ENCODE data around the gene MEIS2. TPM values are rescaled to one million over a fixed set of nuclear protein-coding genes. Genes with fewer than 3 reads are reported as not detected.

The MEIS2 gene
- total RNA-seq, 1 experiment from 2014 or later: 17.5 TPM

- intact Hi-C loops (cut with micrococcal nuclease): loop anchor here (2.0 kb wide), 2 partner anchors 13 to 23 kb away; no protein-coding TSS in a partner anchor
- Histone ChIP-seq H3F3A (ENCODE audit: low read length, unreplicated experiment) (no peaks in the 10 kb centered on the region), H3K79me2 (ENCODE audit: low read length) (no peaks in the 10 kb centered on the region), H4K20me1 (ENCODE audit: low read length) (no peaks in the 10 kb centered on the region), H3K9me3 (ENCODE audit: low read length) (no peaks in the 10 kb centered on the region), H3K36me3 (ENCODE audit: low read depth, low read length) (peaks cover 13% of the 10 kb centered on the region; the same call in 1 of the 2 replicates), H2AFZ (ENCODE audit: low read length) (no peak overlapping the region), H3K9ac (ENCODE audit: low read length) (no peak overlapping the region), H3K9me2 (replicated peaks; ENCODE audit: low read length) (no peaks in the 10 kb centered on the region), H3K27me3 (ENCODE audit: low read length) (no peaks in the 10 kb centered on the region), H3K27ac (ENCODE audit: low read length) (no peak overlapping the region; the same call in 1 of the 2 replicates), H3K4me2 (ENCODE audit: low read length) (no peak overlapping the region), H3K4me3 (ENCODE audit: low read length) (no peak overlapping the region), H3K4me1 (ENCODE audit: insufficient read depth, low read length) (peaks cover 24% of the 10 kb centered on the region)
- BruUV-seq (replicated peaks): no TSS peak
- ChIA-PET POLR2A (ENCODE audit: unreplicated experiment) (no interaction called here), CTCF (no interaction called here)
- no peak for TF ChIP-seq EZH2 (IDR thresholded peaks at IDR 0.05; ENCODE audit: low read length, unreplicated experiment)
- TF ChIP-seq EZH2phosphoT487 (IDR thresholded peaks at IDR 0.05; ENCODE audit: borderline replicate concordance, low read length): no peak
- TF ChIP-seq CTCF (conservative IDR thresholded peaks at IDR 0.05; ENCODE audit: low read depth, low read length): no peak
- ATAC-seq: no peak
- no peak for DNase-seq
Observed at GRCh38 chr15:37081983-37082382, 18.4 kb downstream of the MEIS2 start.

- H3F3A ChIP-seq (ENCODE audit: low read length, unreplicated experiment): no peaks in the 10 kb centered on the region
- peak overlapping the region; percentile 12 for H3K9ac ChIP-seq (ENCODE audit: low read length)
- intact Hi-C loops (cut with micrococcal nuclease): loop anchor here (2.0 kb wide), 2 partner anchors 14 to 22 kb away; no protein-coding TSS in a partner anchor
- no TSS peak for BruUV-seq (replicated peaks)
- H4K20me1 ChIP-seq (ENCODE audit: low read length): no peaks in the 10 kb centered on the region
- H3K27me3 ChIP-seq (ENCODE audit: low read length): no peaks in the 10 kb centered on the region
- peak overlapping the region; percentile 62 for H3K4me2 ChIP-seq (ENCODE audit: low read length)
- CTCF ChIA-PET: interaction anchor here (0.5 kb wide), 1 partner anchor 1561 kb away, joined by 3 read pairs; no protein-coding TSS in a partner anchor
- peak overlapping the region; percentile 68 for H3K27ac ChIP-seq (ENCODE audit: low read length)
- no peaks in the 10 kb centered on the region for H3K9me2 ChIP-seq (replicated peaks; ENCODE audit: low read length)
- DNase-seq: peak; percentile 62
- H3K4me3 ChIP-seq (ENCODE audit: low read length): peak overlapping the region; percentile 10; the same call in 1 of the 2 replicates
- H3K4me1 ChIP-seq (ENCODE audit: insufficient read depth, low read length): peaks cover 35% of the 10 kb centered on the region
- H3K9me3 ChIP-seq (ENCODE audit: low read length): no peaks in the 10 kb centered on the region
- peaks cover 13% of the 10 kb centered on the region; the same call in 1 of the 2 replicates for H3K36me3 ChIP-seq (ENCODE audit: low read depth, low read length)
- peak; percentile 39 for ATAC-seq
- no peaks in the 10 kb centered on the region for H3K79me2 ChIP-seq (ENCODE audit: low read length)
- H2AFZ ChIP-seq (ENCODE audit: low read length): peak overlapping the region; percentile 25; the same call in 1 of the 2 replicates
- TF ChIP-seq EZH2phosphoT487 (IDR thresholded peaks at IDR 0.05; ENCODE audit: borderline replicate concordance, low read length) (no peak), EZH2 (IDR thresholded peaks at IDR 0.05; ENCODE audit: low read length, unreplicated experiment) (no peak), CTCF (conservative IDR thresholded peaks at IDR 0.05; ENCODE audit: low read depth, low read length) (no peak)
- POLR2A ChIA-PET (ENCODE audit: unreplicated experiment): interaction anchor here (0.6 kb wide), 1 partner anchor 14 kb away, joined by 5 read pairs; no protein-coding TSS in a partner anchor
Observed at GRCh38 chr15:37080261-37080921, 20.0 kb downstream of the MEIS2 start.

- no peak for ATAC-seq
- DNase-seq: no peak
- Histone ChIP-seq H3K4me2 (ENCODE audit: low read length) (0 out of 2 replicates have a peak overlapping the region, but pooled peaks have one; percentile 62), H3K27ac (ENCODE audit: low read length) (no peak overlapping the region), H3K4me1 (ENCODE audit: insufficient read depth, low read length) (peaks cover 35% of the 10 kb centered on the region), H3K9me2 (replicated peaks; ENCODE audit: low read length) (no peaks in the 10 kb centered on the region), H4K20me1 (ENCODE audit: low read length) (no peaks in the 10 kb centered on the region), H3K79me2 (ENCODE audit: low read length) (no peaks in the 10 kb centered on the region), H2AFZ (ENCODE audit: low read length) (no peak overlapping the region), H3K9ac (ENCODE audit: low read length) (peak overlapping the region; percentile 12; the same call in 1 of the 2 replicates), H3K4me3 (ENCODE audit: low read length) (no peak overlapping the region), H3K36me3 (ENCODE audit: low read depth, low read length) (peaks cover 13% of the 10 kb centered on the region; the same call in 1 of the 2 replicates), H3K27me3 (ENCODE audit: low read length) (no peaks in the 10 kb centered on the region), H3K9me3 (ENCODE audit: low read length) (no peaks in the 10 kb centered on the region), H3F3A (ENCODE audit: low read length, unreplicated experiment) (no peaks in the 10 kb centered on the region)
- TF ChIP-seq EZH2phosphoT487 (IDR thresholded peaks at IDR 0.05; ENCODE audit: borderline replicate concordance, low read length) (no peak), EZH2 (IDR thresholded peaks at IDR 0.05; ENCODE audit: low read length, unreplicated experiment) (no peak), CTCF (conservative IDR thresholded peaks at IDR 0.05; ENCODE audit: low read depth, low read length) (no peak)
- ChIA-PET CTCF (no interaction called here), POLR2A (ENCODE audit: unreplicated experiment) (no interaction called here)
- intact Hi-C loops (cut with micrococcal nuclease): loop anchor here (2.0 kb wide), 2 partner anchors 15 to 21 kb away; no protein-coding TSS in a partner anchor
- BruUV-seq (replicated peaks): no TSS peak
Observed at GRCh38 chr15:37079726-37080125, 20.6 kb downstream of the MEIS2 start.
